ENCODE results near the gene G3BP2.
"Not testable (repeated sequence)": the region's sequence is repeated elsewhere in the genome, so short reads cannot be mapped to it uniquely, and the experiment has no call there.

G3BP2 gene

GRCh38 chr4:75683482-75684155, 10.4 kb upstream of the G3BP2 start:
- no peak for DNase-seq (ENCODE audit: low read depth)

DNA sequence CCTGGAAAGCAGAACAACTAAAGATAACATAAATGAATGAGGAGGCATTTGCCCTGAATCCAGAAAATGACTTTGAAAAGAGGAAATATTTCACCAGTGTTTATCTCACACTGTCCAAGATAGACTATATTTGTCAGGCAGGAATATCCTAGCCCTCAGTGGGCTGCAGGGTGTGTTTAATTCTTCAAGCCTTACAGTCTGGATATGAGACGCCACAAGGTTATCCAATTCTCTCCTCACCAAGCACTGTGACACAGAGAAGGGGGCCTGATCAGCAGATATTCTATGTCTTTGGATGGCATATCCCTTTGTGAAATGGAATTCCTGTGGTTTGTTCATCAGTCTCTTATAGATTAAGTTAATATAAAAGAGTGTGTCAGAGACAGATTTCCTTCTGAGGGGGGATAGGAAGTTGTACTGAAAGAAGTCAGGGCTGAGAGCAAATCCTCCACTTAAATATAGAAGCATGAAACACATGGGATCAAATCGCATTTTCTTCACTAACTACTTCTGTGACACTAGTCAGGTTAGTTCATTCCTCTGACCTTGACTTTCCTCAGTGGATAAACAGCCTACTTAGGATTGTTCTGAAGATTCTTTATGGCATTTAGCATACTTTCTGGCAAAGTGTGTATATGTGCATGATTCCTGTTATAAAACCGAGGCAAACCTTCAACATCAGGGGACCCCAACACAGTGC, 6.8 kb upstream of the G3BP2 start:
- DNase-seq (ENCODE audit: low read depth) = no peak

DNA sequence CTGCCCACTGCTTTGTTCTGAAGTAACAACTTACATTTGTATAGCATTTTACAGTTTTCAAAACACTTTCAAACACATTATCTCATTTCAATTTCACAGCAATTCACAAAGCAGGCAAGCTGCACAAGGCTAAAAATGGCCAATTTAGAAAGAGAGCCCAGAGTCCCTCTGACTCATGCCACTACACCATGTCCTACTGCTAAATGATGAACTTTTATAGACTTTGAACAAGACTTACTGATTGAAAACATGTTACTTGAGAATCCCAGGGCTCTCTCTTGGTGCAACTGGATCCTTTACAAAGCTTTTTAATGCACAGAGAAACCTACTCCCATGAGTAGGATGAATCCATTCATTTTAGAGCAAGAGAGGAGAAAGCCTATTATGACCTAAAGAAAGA, 5.8 kb upstream of the G3BP2 start:
- no peak for DNase-seq (ENCODE audit: low read depth)

GRCh38 chr4:75678473-75678872, 5.3 kb upstream of the G3BP2 start:
- no peak for DNase-seq (ENCODE audit: low read depth)

- no peak for DNase-seq (ENCODE audit: low read depth)
Observed at GRCh38 chr4:75675004-75675531, 1.9 kb upstream of the G3BP2 start.

DNA sequence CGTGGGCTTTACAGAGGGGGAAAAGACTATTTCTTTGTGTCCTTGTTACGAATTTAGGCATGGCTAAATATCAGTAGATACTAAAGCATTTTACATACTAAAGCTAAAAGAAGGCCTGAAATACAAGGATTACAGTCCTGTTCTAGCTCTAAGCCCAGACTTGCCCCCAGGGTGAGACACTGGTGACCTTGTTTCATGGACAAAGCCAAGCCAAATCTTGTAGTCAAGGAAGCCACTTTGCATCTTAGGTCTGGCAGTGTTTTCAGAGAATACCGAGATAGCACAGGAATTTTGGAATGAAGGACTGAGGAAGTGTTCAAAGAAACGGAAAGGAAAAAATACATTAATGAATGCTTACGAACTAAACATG, 733 bp upstream of the G3BP2 start:
- DNase-seq (ENCODE audit: low read depth) = no peak

- DNase-seq (ENCODE audit: low read depth) = no peak
Observed at GRCh38 chr4:75672461-75673026, 667 bp downstream of the G3BP2 start.

DNA sequence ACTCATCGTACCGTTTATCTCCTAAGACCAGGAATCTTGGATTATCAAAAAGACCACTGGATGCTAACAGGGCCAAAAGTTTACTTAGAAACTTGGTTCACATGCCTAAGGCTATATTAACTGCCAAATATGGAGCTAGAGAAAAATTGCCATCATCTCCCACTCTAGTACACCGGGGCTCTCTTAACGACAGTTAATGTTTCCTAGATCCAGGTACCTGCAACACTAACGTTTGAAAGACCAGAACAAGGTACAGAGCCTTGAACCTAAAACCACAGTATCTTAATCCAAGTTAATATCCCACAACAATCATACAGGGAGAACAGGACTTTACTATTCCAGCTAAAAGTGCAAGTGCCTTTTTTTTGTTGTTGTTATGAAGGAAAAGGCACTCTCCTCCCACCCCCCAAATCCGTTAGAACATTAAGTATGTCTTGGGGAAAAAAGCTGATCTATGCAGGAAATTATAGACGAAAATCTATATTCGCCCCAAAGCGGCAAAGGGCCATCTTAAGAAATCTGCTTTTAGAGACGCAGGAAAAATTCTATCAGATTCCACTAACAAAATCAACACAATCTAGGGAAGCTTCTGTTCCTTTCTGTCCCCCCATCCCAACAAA, 1.3 kb downstream of the G3BP2 start:
- DNase-seq (ENCODE audit: low read depth) = no peak

DNA sequence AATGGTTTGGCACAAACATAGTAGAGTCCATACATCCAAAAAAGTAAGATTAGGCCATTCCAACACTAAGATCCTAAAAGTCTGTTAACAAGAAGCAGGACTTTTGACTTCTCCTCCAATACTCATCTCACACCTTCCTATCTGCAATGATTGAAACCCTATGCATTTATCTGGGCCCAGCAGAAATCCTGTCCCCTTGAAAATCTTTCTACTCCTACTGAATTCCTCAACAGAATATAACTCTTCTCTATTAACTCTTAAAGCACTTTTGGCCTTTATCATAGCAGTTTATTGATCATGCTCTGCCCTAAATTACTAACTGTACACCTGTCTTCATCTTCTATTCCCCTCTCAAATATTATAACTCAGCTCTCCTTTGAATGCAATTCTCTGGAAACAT, 4.6 kb downstream of the G3BP2 start:
- DNase-seq (ENCODE audit: low read depth) = no peak

- DNase-seq (ENCODE audit: low read depth) = not testable (repeated sequence)
Observed at GRCh38 chr4:75667636-75668035, 5.6 kb downstream of the G3BP2 start.

DNA sequence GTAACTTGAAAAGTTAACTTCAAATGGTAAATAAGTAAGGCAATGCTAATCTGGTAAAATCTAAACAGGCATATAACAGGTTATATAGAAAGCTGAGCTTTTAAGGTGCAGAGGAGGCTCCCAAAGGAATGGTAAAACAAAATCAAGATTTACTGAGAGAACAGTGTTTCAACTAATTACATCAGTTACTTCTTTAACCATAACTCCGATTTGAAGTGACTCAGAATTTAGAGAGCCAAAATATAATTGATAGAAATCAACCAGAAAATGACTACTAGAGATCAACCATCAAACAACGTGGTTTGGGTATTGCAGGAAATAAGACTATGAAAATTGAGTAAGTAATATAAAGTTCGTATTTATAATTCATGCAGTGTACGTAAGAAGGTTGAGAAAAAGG, 6.9 kb downstream of the G3BP2 start:
- DNase-seq (ENCODE audit: low read depth) = no peak

DNA sequence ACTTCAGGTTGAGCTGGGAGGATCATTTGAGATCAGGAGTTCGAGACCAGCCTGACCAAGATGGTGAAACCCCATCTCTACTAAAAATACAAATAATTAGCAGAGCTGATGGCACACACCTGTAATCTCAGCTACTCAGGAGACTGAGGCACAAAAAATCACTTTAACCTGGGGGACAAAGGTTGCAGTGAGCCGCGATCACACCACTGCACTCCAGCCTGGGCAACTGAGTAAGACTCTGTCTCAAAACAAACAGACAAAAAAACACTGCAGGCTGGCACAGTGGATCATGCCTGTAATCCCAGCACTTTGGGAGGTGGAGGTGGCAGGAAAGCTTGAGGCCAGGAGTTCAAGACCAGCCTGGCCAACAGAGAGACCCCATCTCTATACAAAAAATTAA, 8.6 kb downstream of the G3BP2 start:
- DNase-seq (ENCODE audit: low read depth) = not testable (repeated sequence)

DNA sequence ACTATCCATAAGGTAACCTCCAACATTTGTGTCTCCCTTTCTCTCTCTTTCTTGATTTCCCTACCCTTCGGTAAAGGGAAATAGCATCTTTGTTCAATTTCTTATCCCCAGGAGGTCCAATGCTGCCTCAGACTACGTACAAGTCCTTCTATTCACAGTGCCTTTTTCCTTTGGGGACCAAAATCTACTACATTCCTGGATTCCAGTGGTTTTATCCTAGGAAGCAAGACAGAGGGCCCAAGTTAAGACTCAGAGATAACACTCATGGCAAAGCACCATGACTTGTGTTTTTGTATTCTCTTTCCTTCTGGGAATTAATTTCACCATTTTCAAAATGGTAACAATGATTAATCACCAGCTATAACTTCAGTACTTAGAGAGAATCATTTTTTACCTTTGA, 10.6 kb downstream of the G3BP2 start:
- DNase-seq (ENCODE audit: low read depth) = no peak

DNA sequence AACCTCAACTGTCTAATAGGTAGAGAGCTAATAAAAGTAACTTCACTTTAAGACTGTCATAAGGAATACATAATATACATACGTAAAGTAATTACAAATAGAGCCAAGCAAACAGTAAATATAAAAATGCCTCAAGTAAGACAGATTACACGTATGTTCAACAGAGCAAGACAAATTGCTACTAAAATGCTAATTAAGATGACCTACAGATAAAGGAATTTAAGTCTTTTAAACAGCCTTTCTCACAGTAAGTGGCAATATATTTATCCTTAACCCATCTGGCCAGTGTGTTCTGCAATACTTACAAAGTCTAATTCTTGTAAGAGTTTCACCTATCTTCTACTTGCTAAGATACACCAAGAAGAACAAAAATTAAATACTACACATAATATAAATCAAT, 12.7 kb downstream of the G3BP2 start:
- no peak for DNase-seq (ENCODE audit: low read depth)

GRCh38 chr4:75659512-75660031, 13.6 kb downstream of the G3BP2 start:
- no peak for DNase-seq (ENCODE audit: low read depth)

- DNase-seq (ENCODE audit: low read depth) = no peak
Observed at GRCh38 chr4:75658876-75659275, 14.3 kb downstream of the G3BP2 start.

DNA sequence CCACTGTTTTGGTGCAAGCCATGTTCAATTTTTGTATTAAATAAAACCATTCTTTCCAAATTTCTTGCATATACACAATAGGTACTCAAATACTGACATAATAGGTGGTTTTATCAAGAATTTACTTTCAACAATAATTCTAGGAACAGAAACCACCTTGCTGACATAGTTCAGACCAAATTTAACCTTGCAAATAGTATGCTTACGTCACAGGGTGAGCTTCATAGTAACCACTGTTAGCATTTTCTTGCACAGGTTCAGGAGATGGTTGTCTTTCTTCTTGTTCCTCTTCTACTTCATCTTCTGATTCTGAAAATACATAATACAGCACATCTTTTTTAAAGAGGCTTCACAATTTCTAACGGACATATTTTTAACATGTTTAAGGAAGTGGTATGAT, 17.6 kb downstream of the G3BP2 start:
- DNase-seq (ENCODE audit: low read depth) = no peak

DNA sequence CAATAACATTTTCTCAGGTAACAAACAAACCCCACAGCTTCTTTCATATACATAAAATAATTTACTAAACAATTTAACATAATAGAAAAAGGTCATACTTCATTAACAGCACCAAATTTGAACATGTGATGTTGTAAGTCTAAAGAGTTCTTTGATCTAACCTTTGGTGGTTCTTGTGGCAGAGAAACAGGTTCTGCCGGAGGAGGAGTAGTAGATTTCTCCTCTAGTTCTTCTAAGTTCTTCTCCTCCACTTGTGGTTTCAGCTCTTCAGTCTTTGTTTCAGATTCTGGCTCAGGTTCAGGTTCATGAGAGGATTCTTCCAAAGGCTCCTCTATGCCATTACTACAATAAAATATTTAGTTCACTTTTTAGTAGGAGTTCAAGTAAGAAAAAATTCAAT, 18.3 kb downstream of the G3BP2 start:
- DNase-seq (ENCODE audit: low read depth) = no peak

- DNase-seq (ENCODE audit: low read depth) = no peak
Observed at GRCh38 chr4:75653845-75654503, 19.2 kb downstream of the G3BP2 start.

- DNase-seq (ENCODE audit: low read depth) = no peak
Observed at GRCh38 chr4:75644095-75644494, 29.1 kb downstream of the G3BP2 start.

- DNase-seq (ENCODE audit: low read depth) = no peak
Observed at GRCh38 chr4:75643651-75644050, 29.6 kb downstream of the G3BP2 start.

DNA sequence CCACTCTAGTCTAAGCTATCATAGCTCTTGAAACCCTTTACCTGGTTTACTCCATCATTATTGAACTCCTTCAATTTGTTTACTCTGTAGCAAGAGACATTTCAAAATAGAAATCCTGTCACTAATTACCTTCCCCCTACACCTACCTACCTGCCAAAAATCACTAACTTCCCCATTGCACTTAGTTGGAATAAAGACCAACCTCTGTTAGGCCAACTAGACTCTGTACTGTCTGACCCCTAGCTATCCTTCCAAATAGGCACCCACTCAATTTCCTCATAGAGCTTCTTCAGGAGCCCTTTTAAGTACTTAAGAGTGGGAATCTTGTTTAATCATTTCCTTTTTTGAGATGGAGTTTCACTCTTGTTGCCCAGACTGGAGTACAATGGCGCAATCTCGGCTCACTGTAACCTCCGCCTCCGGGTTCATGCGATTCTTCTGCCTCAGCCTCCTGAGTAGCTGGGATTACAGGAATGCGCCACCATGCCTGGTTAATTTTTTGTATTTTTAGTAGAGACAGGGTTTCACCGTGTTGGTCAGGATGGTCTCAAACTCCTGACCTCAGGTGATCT, 34.0 kb downstream of the G3BP2 start:
- DNase-seq (ENCODE audit: low read depth) = no peak
